Umbilical cord (tissue), 2 donors: Measurements from ENCODE around the gene PSENEN. TPM values are rescaled to one million over a fixed set of nuclear protein-coding genes. Genes with fewer than 3 reads are reported as not detected.
"Not testable (repeated sequence)": the region's sequence is repeated elsewhere in the genome, so short reads cannot be mapped to it uniquely, and the experiment has no call there.

Source experiments
- DNase-seq: peaks from one replicate; pipeline ENCODE4 v3.0.0-alpha.2; 2015; ENCODE audit warnings: low spot score
- total RNA-seq: library from RNA; depleted of rRNA; stranded (reverse); fragments of >200 nt; gene quantifications from one replicate; pipeline ENCODE4 v1.2.3, GENCODE V29; 2014; ENCODE audit warnings: low replicate concordance; ENCODE audit not compliant: insufficient read depth

Gene PSENEN
- total RNA-seq, 1 donor from 2014 or later = 3.6 TPM

- not testable (repeated sequence) for DNase-seq
Observed at GRCh38 chr19:35772362-35772761, 26.9 kb downstream of the PSENEN start.

- no peak for DNase-seq
Observed at GRCh38 chr19:35773020-35773806, 27.8 kb downstream of the PSENEN start.

GRCh38 chr19:35774274-35775045, 29.0 kb downstream of the PSENEN start:
- no peak for DNase-seq

GRCh38 chr19:35775046-35775297, 29.5 kb downstream of the PSENEN start:
- no peak for DNase-seq

- DNase-seq = peak; percentile 99
Observed at GRCh38 chr19:35775298-35776101, 30.0 kb downstream of the PSENEN start, which contains the start of gene ARHGAP33. ARHGAP33 (plus strand) TSS chr19:35775564; CDS start chr19:35775659, 95 bp downstream.

- no peak for DNase-seq
Observed at GRCh38 chr19:35776102-35776788, 30.8 kb downstream of the PSENEN start.

GRCh38 chr19:35777086-35777841, 31.8 kb downstream of the PSENEN start:
- DNase-seq = no peak

- no peak for DNase-seq
Observed at GRCh38 chr19:35777961-35778360, 32.5 kb downstream of the PSENEN start.

- no peak for DNase-seq
Observed at GRCh38 chr19:35779033-35779432, 33.6 kb downstream of the PSENEN start.

- DNase-seq = no peak
Observed at GRCh38 chr19:35780058-35780457, 34.6 kb downstream of the PSENEN start.

- DNase-seq = no peak
Observed at GRCh38 chr19:35780717-35781116, 35.3 kb downstream of the PSENEN start.

GRCh38 chr19:35781650-35782049, 36.2 kb downstream of the PSENEN start:
- no peak for DNase-seq

- no peak for DNase-seq
Observed at GRCh38 chr19:35782589-35782988, 37.1 kb downstream of the PSENEN start.

- DNase-seq = no peak
Observed at GRCh38 chr19:35783469-35784434, 38.3 kb downstream of the PSENEN start.

GRCh38 chr19:35784503-35785338, 39.3 kb downstream of the PSENEN start:
- no peak for DNase-seq

- DNase-seq = no peak
Observed at GRCh38 chr19:35785339-35785627, 39.8 kb downstream of the PSENEN start.

GRCh38 chr19:35786299-35787160, 41.1 kb downstream of the PSENEN start:
- DNase-seq = no peak

- no peak for DNase-seq
Observed at GRCh38 chr19:35787227-35787799, 41.9 kb downstream of the PSENEN start.
